ENCODE measurements around the gene SUV39H2. TPM values are rescaled to one million over a fixed set of nuclear protein-coding genes. Genes with fewer than 3 reads are reported as not detected.
"Not testable (repeated sequence)": the region's sequence is repeated elsewhere in the genome, so short reads cannot be mapped to it uniquely, and the experiment has no call there.

The SUV39H2 gene
- total and polyA plus RNA-seq, 2 experiments from 2014 or later, result 8.0 to 15.5 TPM

DNA sequence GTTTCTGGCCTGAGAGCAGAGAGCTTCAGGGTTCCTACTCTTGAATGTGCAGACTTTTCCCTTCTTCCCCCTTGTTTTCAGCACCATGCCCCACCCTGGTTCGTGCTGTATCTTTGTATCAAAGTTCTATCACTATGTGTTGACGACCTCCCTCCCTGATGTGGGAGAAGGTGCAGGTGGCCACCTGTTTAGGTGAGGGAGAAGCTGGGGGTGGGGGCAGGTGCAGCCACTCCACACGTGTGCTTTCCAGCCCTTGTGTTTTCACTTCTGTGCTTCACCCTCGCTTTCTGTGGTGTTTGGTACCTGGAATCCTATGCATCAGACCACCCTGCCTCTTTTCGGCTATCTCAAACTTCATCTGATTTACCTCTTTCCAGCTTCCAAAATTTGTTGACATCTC lies 19.6 kb upstream of the SUV39H2 start:
- Histone ChIP-seq H4K20me1 (ENCODE audit: insufficient read depth, poor library complexity, severe bottlenecking) (no peaks in the 10 kb centered on the region), H3K4me2 (no peak overlapping the region), H3K9me3 (ENCODE audit: low read depth) (no peaks in the 10 kb centered on the region), H3K27me3 (no peaks in the 10 kb centered on the region), H3K36me3 (replicated peaks; ENCODE audit: insufficient read depth, low read depth) (no peaks in the 10 kb centered on the region), H2AFZ (no peak overlapping the region), H3K27ac (no peak overlapping the region), H3K4me1 (ENCODE audit: insufficient read depth) (peaks cover 13% of the 10 kb centered on the region), H3K9me2 (replicated peaks; ENCODE audit: insufficient read depth) (no peaks in the 10 kb centered on the region), H3K79me2 (no peaks in the 10 kb centered on the region), H3K4me3 (no peak overlapping the region)
- TF ChIP-seq EZH2phosphoT487 (IDR thresholded peaks at IDR 0.05; ENCODE audit: low read depth, severe bottlenecking, unreplicated experiment), result no peak
- TF ChIP-seq EZH2 (IDR thresholded peaks at IDR 0.05; ENCODE audit: borderline replicate concordance), result no peak
- no peak for TF ChIP-seq CTCF (IDR thresholded peaks at IDR 0.05; ENCODE audit: poor library complexity)
- no peak for DNase-seq (ENCODE audit: low spot score)
- 87% methylated on average over 5 of the region's 5 CpGs for WGBS (ENCODE audit: low lambda C conversion rate, missing lambda C conversion rate)

- H3K4me2 ChIP-seq, result no peak overlapping the region
- DNase-seq (ENCODE audit: low spot score), result no peak
- peak overlapping the region; percentile 67 for H3K27ac ChIP-seq
- H3K79me2 ChIP-seq, result no peaks in the 10 kb centered on the region
- H3K36me3 ChIP-seq (replicated peaks; ENCODE audit: insufficient read depth, low read depth), result no peaks in the 10 kb centered on the region
- no peaks in the 10 kb centered on the region for H4K20me1 ChIP-seq (ENCODE audit: insufficient read depth, poor library complexity, severe bottlenecking)
- H3K4me1 ChIP-seq (ENCODE audit: insufficient read depth), result peaks cover 13% of the 10 kb centered on the region
- TF ChIP-seq EZH2 (IDR thresholded peaks at IDR 0.05; ENCODE audit: borderline replicate concordance) (no peak), EZH2phosphoT487 (IDR thresholded peaks at IDR 0.05; ENCODE audit: low read depth, severe bottlenecking, unreplicated experiment) (no peak), CTCF (IDR thresholded peaks at IDR 0.05; ENCODE audit: poor library complexity) (no peak)
- no peak overlapping the region for H3K4me3 ChIP-seq
- no peak overlapping the region for H2AFZ ChIP-seq
- H3K9me2 ChIP-seq (replicated peaks; ENCODE audit: insufficient read depth), result no peaks in the 10 kb centered on the region
- H3K9me3 ChIP-seq (ENCODE audit: low read depth), result no peaks in the 10 kb centered on the region
- no peaks in the 10 kb centered on the region for H3K27me3 ChIP-seq
Measured at GRCh38 chr10:14859775-14860174, 18.9 kb upstream of the SUV39H2 start.

DNA sequence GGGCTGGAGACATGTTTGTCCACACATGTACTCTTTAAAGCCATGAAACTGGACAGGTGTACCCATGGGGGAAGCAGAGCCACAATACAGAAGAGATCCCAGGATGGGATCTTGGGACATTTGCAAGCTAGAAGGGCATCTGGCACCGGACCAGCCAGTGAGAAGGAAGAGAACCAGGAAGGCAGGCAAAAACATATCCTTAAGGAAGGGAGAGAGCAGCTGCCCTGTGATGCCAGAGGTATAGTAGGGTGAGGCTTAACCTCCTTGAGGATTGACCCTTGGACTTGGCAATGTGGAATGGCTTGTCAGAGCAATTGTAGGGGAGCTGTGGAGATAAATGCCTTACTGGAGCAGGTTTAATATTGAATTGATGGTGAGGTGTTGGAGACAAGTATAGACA lies 17.9 kb upstream of the SUV39H2 start:
- WGBS (ENCODE audit: low lambda C conversion rate, missing lambda C conversion rate), result 83% methylated on average over 1 of the region's 1 CpG
- H3K4me3 ChIP-seq, result no peak overlapping the region
- no peaks in the 10 kb centered on the region for H3K27me3 ChIP-seq
- H4K20me1 ChIP-seq (ENCODE audit: insufficient read depth, poor library complexity, severe bottlenecking), result no peaks in the 10 kb centered on the region
- no peaks in the 10 kb centered on the region for H3K9me3 ChIP-seq (ENCODE audit: low read depth)
- peak; percentile 35 for DNase-seq (ENCODE audit: low spot score)
- no peak overlapping the region for H2AFZ ChIP-seq
- no peaks in the 10 kb centered on the region for H3K36me3 ChIP-seq (replicated peaks; ENCODE audit: insufficient read depth, low read depth)
- peaks cover 13% of the 10 kb centered on the region for H3K4me1 ChIP-seq (ENCODE audit: insufficient read depth)
- TF ChIP-seq CTCF (IDR thresholded peaks at IDR 0.05; ENCODE audit: poor library complexity) (no peak), EZH2phosphoT487 (IDR thresholded peaks at IDR 0.05; ENCODE audit: low read depth, severe bottlenecking, unreplicated experiment) (no peak), EZH2 (IDR thresholded peaks at IDR 0.05; ENCODE audit: borderline replicate concordance) (no peak)
- H3K4me2 ChIP-seq, result no peak overlapping the region
- H3K9me2 ChIP-seq (replicated peaks; ENCODE audit: insufficient read depth), result no peaks in the 10 kb centered on the region
- no peaks in the 10 kb centered on the region for H3K79me2 ChIP-seq
- peak overlapping the region; percentile 67 for H3K27ac ChIP-seq

DNA sequence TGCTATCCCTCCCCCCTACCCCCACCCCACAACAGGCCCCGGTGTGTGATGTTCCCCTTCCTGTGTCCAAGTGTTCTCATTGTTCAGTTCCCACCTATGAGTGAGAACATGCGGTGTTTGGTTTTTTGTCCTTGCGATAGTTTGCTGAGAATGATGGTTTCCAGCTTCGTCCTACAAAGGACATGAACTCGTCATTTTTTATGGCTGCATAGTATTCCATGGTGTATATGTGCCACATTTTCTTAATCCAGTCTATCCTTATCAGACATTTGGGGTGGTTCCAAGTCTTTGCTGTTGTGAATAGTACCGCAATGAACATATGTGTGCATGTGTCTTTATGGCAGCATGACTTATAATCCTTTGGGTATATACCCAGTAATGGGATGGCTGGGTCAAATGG lies 14.2 kb upstream of the SUV39H2 start:
- H4K20me1 ChIP-seq (ENCODE audit: insufficient read depth, poor library complexity, severe bottlenecking); H3K27me3 ChIP-seq; H3K9me2 ChIP-seq (replicated peaks; ENCODE audit: insufficient read depth); H3K36me3 ChIP-seq (replicated peaks; ENCODE audit: insufficient read depth, low read depth); H3K4me3 ChIP-seq; H2AFZ ChIP-seq; H3K79me2 ChIP-seq; H3K4me2 ChIP-seq; DNase-seq (ENCODE audit: low spot score); H3K27ac ChIP-seq; H3K9me3 ChIP-seq (ENCODE audit: low read depth): not testable (repeated sequence)
- WGBS (ENCODE audit: low lambda C conversion rate, missing lambda C conversion rate), result 92% methylated on average over 5 of the region's 6 CpGs
- H3K4me1 ChIP-seq (ENCODE audit: insufficient read depth), result peaks cover 13% of the 10 kb centered on the region

- not testable (repeated sequence) for H4K20me1 ChIP-seq (ENCODE audit: insufficient read depth, poor library complexity, severe bottlenecking); H3K9me3 ChIP-seq (ENCODE audit: low read depth); DNase-seq (ENCODE audit: low spot score); H3K79me2 ChIP-seq; H2AFZ ChIP-seq; H3K9me2 ChIP-seq (replicated peaks; ENCODE audit: insufficient read depth); H3K4me2 ChIP-seq; H3K27ac ChIP-seq; H3K36me3 ChIP-seq (replicated peaks; ENCODE audit: insufficient read depth, low read depth); H3K27me3 ChIP-seq; H3K4me3 ChIP-seq
- peaks cover 13% of the 10 kb centered on the region for H3K4me1 ChIP-seq (ENCODE audit: insufficient read depth)
- WGBS (ENCODE audit: low lambda C conversion rate, missing lambda C conversion rate), result 97% methylated on average over 3 of the region's 3 CpGs
Measured at GRCh38 chr10:14864871-14865270, 13.8 kb upstream of the SUV39H2 start.

Measured in hepatocyte (in vitro differentiated cells).